GM18868 (cell line): Measurements from ENCODE around the gene L3MBTL1.

Experiments used
- ATAC-seq: cut with Tn5 transposase; IDR thresholded peaks from one replicate; pipeline ENCODE4 v1.9.1; 2021; ENCODE audit warnings: mild to moderate bottlenecking, moderate library complexity; ENCODE audit not compliant: unreplicated experiment

L3MBTL1 gene

GRCh38 chr20:43558412-43559146 is 51.1 kb downstream of the L3MBTL1 start, which contains the start of gene SGK2:
Gene SGK2, plus strand, starts transcription at chr20:43559027. Its CDS starts 7,469 bp downstream, at chr20:43566496.
- no peak for ATAC-seq

- no peak for ATAC-seq
Measured at GRCh38 chr20:43559147-43559987, 51.9 kb downstream of the L3MBTL1 start.

DNA sequence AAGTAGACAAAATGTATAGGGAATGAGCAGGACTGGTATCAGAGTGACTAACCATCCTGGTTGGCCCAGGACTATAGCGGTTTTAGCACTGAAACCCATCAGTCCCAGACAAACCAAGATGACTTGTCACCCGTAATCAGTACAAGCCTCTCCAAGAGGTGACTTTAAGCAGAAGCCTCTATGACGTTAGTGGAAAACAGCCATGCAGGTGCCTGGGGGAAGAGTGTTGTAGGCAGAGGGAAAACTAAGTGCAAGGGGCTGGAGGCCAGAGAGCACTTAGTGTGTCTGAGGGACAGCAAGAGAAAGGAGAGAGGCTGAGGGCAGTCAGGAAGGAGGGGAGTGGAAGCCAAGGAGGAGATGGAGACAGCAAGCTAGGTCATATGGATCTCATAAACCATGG is 53.5 kb downstream of the L3MBTL1 start:
- no peak for ATAC-seq

DNA sequence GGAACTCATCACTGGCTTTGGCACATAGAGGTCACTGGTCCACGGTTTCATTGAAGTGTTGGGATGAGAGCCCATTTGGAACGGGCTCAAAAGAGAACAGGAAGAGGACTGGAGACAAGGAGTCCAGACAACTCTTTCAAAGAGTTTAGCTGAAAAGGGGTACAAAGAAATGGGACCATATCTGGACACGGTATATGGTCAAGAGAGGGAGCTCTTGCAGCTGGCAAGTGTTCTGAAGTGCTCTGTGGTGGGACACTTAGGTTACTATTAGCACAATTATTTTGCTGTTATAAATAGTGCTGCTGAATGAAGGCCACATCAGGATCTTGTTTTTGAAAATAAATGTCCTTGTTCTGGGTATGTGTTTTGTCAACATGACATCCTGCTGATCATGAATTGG is 55.9 kb downstream of the L3MBTL1 start:
- no peak for ATAC-seq

DNA sequence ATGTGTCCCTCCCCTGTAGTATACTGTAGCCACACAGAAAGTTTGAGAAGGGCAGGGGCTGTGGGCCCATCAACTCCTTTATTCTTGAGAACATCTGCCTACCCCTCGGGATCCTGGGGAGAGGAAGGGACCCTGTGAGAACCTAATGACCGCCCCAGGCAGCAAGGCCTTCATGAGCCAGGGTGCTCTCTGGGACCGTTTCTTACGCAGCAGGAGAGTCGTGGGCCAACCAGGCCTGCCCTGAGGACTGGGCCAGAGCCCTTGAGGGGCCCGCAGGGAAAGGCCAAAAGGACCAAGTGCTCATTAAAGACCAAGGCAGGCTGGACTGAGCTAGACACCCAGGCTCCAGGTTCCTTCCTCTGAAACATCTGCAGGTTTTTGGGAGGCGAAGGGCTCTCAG is 56.5 kb downstream of the L3MBTL1 start:
- no peak for ATAC-seq

DNA sequence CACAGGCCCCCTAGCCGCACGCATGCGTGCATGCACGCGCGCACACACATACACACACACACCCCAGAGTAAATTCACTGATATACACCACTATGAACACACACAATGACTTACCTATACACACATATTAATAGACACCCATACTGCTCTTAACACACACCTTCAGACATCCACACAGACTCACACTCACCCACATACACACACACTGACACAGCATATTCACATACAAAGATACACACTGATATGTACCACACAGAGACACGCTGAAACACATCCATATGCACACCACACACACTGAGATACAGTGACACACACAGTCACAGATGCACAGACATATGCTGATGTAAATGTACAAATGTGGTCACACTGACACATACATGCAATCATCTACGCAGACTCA is 57.0 kb downstream of the L3MBTL1 start:
- no peak for ATAC-seq

GRCh38 chr20:43564993-43565757 is 57.7 kb downstream of the L3MBTL1 start:
- no peak for ATAC-seq

GRCh38 chr20:43565758-43566104 is 58.2 kb downstream of the L3MBTL1 start:
- ATAC-seq: no peak

- ATAC-seq: no peak
Measured at GRCh38 chr20:43567477-43567876, 60.0 kb downstream of the L3MBTL1 start.

- no peak for ATAC-seq
Measured at GRCh38 chr20:43568706-43569105, 61.2 kb downstream of the L3MBTL1 start.

DNA sequence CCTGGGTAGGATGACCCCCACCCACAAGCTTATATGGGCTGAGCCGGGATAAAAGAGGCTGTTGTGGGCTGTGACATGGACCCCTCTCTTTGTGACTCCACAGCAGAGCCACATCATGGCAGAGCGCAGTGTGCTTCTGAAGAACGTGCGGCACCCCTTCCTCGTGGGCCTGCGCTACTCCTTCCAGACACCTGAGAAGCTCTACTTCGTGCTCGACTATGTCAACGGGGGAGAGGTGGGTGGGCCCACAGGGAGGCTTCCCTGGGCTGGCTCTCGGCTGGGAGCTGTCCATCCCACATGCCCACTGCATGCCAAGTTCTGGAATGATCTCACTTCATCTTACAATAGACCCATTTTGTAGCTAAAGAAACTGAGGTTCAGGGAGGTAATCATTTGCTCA is 61.8 kb downstream of the L3MBTL1 start:
- ATAC-seq: no peak

- no peak for ATAC-seq
Measured at GRCh38 chr20:43570496-43570895, 63.0 kb downstream of the L3MBTL1 start.

GRCh38 chr20:43571310-43571709 is 63.8 kb downstream of the L3MBTL1 start:
- ATAC-seq: no peak

GRCh38 chr20:43571771-43572170 is 64.3 kb downstream of the L3MBTL1 start:
- ATAC-seq: no peak

DNA sequence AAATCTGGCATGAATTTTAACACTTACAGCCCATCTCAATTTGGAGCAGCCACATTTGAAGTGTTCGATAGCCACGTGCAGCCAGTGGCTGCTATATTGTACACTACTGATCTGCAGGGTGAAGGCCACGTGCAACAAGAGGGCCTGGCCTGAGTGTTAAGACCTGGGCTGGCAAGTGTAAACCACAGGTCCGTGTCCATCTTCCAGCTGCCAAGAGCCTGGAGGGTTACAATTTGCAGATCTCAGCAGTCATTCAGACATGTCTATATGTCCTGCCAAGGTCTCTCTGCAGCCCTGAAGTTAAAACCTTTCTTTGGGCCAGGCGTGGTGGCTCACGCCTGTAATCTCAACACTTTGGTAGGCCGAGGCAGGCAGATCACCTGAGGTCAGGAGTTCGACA is 65.4 kb downstream of the L3MBTL1 start:
- no peak for ATAC-seq

- ATAC-seq: no peak
Measured at GRCh38 chr20:43576108-43576507, 68.6 kb downstream of the L3MBTL1 start.

- ATAC-seq: no peak
Measured at GRCh38 chr20:43579861-43580793, 72.6 kb downstream of the L3MBTL1 start.

DNA sequence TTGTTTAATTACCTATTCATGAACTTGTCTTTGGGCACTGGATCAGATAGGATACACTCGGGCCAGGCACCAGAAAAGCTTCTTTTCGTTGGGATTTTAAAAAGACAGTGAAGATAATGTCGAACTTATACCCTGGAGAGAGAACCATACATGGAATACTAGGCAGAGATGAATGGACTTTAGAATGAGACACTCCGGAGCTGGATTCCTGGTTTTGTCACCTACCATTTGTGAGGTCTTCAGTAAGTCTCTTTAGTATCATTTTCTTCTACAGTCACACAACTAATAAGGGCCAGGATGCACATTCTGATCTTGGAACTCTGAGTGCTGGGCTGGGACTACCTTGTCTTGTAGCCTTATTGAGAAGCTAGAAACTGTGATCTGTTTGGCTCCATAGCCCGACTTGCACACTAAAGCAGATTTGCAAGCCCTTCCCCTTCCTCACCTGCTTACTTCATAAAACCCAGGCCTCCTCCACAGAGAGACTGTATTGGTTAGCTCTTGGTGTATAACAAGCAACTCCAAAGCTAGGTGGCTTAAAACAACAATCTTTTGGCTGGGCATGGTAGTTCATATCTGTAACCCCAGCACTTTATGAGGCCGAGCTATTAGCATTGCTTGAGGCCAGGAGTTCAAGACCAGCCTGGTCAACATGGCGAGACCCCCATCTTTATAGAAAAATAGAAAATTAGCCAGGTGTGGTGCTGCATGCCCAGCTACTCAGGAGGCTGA is 75.8 kb downstream of the L3MBTL1 start:
- ATAC-seq: no peak

- no peak for ATAC-seq
Measured at GRCh38 chr20:43583982-43584432, 76.5 kb downstream of the L3MBTL1 start.
